HG02973 (cell line): ENCODE measurements around the gene NAV1.
"Not testable (repeated sequence)": the region's sequence is repeated elsewhere in the genome, so short reads cannot be mapped to it uniquely, and the experiment has no call there.

Experiments
- ATAC-seq: cut with Tn5 transposase; IDR thresholded peaks from one replicate; pipeline ENCODE4 v1.9.1; 2021; ENCODE audit warnings: moderate library complexity; ENCODE audit not compliant: unreplicated experiment

The NAV1 gene

DNA sequence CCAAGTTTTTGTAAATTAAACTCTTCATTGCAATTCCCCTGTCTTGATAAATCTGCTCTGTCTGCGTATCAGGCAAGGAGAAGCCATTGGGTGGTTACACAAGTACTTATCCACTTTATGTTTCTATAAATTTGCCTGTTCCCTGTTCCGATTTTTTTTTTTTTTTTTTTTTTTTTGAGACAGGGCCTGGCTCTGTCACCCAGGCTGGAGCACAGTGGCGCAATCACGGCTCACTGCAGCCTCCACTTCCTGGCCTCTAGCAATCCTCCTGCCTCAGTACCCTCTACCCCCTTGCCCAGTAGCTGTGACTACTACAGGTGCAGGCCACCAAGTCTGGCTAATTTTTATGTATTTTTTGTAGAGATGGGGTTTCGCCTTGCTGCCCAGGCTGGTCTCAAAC, 20.9 kb upstream of the NAV1 start:
- ATAC-seq: no peak

DNA sequence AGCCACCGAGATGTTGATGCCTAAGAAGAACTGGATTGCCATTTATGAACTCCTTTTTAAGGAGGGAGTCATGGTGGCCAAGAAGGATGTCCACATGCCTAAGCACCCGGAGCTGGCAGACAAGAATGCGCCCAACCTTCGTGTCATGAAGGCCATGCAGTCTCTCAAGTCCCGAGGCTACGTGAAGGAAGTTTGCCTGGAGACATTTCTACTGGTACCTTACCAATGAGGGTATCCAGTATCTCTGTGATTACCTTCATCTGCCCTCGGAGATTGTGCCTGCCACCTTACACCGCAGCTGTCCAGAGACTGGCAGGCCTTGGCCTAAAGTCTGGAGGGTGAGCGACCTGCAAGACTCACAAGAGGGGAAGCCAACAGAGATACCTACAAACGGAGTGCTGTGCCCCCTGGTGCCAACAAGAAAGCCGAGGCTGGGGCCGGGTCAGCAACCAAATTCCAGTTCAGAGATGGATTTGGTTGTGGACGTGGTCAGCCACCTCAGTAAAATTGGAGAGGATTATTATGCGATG, 18.8 kb upstream of the NAV1 start:
- not testable (repeated sequence) for ATAC-seq

DNA sequence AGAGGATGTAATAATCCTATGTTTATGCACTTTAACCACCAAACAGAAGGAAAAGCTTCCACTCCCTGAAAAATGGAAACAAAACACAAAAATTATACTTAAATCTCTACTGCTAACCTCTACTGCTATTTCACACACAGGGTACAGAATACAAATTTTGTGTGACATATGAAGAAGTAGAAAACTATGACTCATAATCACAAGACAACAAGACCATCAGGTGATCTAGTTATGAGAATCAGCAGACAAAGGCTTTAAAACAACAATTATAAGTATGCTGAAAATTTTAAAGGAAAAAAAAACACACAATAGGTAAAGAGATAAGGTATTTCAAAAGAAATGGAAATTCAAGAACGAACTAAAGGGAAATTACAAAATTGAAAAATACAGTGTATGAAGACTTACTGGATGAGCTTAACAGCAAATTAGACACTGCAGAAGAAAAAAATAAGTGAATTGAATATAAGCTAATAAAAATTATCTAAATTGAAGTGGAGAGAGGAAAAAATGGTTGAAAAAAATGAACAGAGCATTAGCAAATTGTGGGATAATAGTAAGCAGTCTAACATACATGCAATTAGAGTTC, 13.6 kb upstream of the NAV1 start:
- no peak for ATAC-seq

GRCh38 chr1:201527879-201528278, 11.0 kb upstream of the NAV1 start:
- no peak for ATAC-seq

- ATAC-seq: no peak
These were observed 10.2 kb upstream of the NAV1 start for GRCh38 chr1:201528631-201529252.

- no peak for ATAC-seq
These were observed 8.0 kb upstream of the NAV1 start for GRCh38 chr1:201530741-201531531.

GRCh38 chr1:201531551-201532425, 7.1 kb upstream of the NAV1 start:
- no peak for ATAC-seq

DNA sequence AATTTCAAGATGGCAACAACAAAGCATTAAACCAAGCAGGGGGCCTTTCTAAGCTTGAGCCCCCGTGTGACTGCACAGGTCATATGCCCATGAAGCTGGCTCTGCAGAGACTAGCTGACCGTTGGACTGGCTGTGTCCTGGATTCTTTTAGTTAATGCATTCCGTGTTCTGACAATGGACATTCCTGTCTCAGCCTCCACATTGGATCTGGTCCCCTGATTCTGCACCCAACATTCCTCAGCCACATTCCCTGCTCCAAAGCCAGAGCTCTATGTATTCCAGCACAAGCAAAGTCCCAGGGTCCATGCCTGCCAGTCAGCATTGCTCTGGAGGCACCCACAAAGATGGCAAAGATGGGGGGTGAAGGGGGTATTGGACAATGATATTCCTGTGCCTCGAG, 5.1 kb upstream of the NAV1 start:
- ATAC-seq: no peak

DNA sequence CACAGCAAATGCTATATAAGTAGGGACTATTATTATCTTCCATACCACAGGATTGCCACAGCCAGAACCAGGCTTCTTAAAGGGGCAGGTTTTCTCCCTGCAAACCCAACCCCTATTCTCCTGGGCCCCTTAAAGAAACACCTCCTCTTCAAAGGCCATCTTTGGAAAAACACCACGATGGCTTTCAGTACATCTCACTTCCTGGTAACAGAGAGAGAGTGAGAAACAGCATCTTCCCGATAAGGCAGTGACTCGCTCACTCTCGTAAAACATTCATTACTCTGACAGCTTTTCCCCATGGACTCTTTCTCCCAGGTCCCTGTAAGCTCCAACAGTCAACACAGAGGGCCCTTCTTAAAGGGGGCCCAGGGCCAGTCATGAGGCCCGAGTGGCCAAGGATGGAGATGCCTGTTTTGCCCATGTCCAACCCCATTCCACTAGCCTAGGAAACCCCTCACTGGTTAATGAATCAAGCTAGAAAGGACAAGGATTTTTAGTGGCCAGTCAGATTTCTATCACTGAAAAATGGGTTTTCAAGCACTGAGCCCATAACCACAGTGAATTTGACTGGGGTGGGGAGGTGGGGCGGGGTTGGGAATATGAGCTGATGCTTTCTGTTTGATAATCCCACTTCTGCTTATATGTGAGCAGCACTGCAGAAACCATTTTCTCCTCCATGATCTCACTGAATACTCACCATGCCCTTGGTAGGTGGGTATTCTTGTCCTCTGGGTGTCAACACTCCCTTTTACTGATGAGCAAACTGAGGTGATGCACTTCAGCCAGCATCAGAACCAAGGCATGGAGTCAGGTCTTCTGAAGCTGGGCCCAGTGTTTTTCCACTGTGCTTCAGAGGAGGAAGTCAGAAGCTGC, 3.6 kb upstream of the NAV1 start:
- ATAC-seq: no peak

- ATAC-seq: no peak
These were observed 3.0 kb upstream of the NAV1 start for GRCh38 chr1:201535919-201536245.

GRCh38 chr1:201536558-201536957, 2.4 kb upstream of the NAV1 start:
- no peak for ATAC-seq

GRCh38 chr1:201537028-201537427, 1.9 kb upstream of the NAV1 start:
- ATAC-seq: no peak

DNA sequence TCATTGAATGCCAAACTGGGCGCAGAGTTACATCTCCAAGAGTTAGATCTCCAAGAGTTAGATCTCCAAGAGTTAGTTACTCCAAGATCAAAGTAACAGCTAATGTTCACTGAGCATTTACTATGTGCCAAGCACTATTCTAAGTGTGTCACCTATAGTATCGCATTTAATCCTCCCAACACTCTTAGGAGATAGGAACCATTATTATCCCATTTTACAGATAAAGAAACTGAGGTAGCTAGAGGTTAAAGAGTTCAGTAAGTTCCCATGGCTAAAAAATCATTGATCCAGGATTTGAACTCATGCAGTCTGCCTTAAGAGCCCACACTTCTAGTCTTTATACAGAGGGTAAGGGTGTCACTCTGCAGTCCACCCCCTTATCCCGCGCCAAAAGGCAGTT, 1.5 kb upstream of the NAV1 start:
- no peak for ATAC-seq

DNA sequence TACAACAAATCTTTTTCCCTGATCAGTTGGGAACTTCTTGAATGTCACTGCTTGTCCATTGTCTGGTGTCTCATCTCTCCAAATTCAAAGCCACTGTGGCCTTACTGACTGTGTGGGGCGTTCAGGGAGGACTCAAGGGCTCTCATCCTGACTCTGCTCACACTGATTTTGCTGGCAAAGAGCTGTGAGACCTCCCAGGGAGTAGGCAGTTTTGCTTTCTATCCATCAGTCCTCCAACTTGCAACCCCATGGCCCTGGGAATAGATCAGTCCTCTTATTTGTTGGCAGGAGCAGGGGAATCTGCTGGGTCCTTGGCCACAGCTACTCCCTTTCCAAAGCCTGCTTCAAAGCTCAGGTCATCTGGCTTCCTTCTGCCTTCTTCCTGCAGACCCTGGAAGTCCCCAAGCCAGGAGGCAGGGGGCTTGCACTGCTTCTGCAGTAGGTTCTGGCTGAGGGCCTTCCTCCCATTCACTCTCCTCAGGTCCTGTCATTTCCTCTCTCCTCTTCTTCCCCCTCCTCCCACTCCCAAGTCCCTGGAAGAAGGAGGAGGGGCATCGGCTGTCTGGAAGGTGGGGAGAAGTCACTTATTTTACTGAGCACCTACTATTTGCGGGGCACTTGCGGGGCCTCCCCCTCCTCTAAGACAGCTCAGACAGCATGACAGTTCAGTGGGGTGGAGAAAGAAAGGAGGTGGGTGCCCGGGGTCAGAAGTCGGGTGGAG, 876 bp upstream of the NAV1 start:
- no peak for ATAC-seq

DNA sequence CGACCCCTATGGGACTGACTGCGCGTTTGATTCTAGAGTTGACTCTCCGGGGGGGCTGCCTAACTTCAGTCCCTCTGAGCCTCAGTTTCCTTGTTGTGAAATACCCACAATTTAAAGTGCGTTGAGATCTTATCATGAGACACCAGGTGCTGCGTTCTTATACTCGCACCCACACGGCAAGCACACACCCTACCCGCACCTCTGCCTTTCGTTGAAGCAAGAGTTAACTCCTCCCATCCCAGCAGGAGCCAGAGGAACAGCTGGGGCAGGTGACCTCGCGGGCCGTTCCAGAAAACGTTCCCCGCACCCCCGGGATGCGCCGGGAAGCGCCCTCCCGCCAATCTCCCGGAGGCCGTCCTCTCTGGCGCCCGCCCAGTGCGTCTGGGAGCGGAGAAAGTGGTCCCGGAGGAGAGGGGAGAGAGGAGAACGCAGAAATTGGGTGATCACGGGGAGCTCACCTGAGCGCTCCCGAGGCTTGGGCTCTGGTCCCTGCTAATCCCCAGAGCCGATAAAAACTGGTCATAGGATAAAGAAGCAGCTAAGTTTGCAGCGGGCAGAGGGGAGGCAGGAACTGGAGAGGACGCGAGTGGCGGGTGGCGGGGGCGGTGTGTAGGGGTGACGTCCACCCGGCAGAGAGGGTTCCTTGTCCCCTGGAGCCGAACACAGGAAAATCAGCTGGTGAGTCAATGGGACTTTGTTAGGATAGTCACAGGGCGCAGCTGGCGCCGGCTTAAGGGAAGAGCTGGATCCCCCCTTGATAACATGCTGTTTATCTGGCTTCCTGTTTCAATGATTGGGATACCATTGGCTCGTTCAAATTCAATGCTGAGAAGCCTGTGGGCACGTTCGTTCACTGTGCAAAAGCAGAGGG, 869 bp downstream of the NAV1 start:
- ATAC-seq: no peak

DNA sequence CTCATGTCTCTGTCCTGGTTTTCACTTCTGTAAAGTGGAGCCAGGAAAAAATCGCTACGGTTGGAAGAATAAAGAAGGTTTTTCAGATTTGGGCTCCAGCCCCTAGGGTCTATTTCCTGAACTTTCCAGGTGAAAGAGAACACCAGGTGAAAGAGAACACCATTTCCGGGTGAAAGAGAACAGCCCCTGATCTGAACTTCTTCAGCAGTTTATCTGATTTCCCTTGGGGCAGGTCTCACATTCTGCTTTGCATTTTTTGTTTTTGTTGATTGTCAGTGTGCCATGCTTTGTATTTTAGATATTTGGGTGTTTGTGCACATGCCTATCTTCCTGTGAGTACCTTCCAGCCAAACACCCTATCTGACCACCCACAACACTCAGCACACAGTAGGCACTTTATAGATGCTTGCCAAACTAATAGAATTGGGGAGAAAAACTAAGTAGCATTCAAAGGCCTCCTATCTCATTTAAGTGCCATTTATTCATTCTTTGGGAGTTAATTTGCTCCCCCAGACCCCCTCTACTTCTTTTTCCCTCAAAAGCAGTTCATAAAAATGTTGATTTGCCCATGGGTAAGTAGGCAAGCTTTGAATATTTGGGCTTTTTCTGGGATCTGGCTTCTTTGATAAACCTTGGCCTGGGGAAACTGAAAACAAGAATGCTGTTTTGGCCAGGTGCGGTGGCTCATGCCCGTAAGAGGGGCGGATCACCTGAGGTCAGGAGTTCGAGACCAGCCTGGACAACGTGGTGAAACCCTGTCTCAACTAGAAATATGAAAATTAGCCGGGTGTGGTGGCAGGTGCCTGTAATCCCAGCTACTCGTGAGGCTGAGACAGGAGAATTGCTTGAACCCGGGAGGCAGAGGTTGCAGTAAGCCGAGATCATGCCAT, 2.2 kb downstream of the NAV1 start:
- ATAC-seq: no peak

- no peak for ATAC-seq
These were observed 3.5 kb downstream of the NAV1 start for GRCh38 chr1:201542309-201543035.
